B cell (primary cell): ENCODE results near the gene TRERF1.

ENCODE experiments used
- CTCF ChIP-seq: fragments of 200-600 bp; IDR thresholded peaks from one replicate; pipeline ENCODE4 v1.8.0; 2022; ENCODE audit warnings: antibody characterized with exemption, mild to moderate bottlenecking
- EZH2 ChIP-seq: IDR thresholded peaks from 2 replicates; pipeline ENCODE4 v1.6.1; 2012; ENCODE audit warnings: borderline replicate concordance, low read depth, mild to moderate bottlenecking, moderate library complexity, low read length; ENCODE audit not compliant: insufficient read depth, poor library complexity, severe bottlenecking

GRCh38 chr6:42350911-42351310 lies 100.8 kb downstream of the TRERF1 start:
- TF ChIP-seq CTCF (no peak), EZH2 (no peak)
